Heart left ventricle (tissue), 16 donors: ENCODE results near the gene MPPED2. TPM values are rescaled to one million over a fixed set of nuclear protein-coding genes. Genes with fewer than 3 reads are reported as not detected.

Experiments used
- ATAC-seq, 4 donors: fragments of 200-7000 bp; cut with Tn5 transposase; one replicate each; pipeline ENCODE4 v1.9.1; 2020 to 2022; ENCODE audit warnings: moderate library complexity in 4 of 4, mild to moderate bottlenecking in 3 of 4, moderate number of reproducible peaks in 1 of 4
- DNase-seq, 5 donors: peaks; one replicate each; pipeline ENCODE4 v3.0.0-alpha.2; 2020
- H3K27ac ChIP-seq, 12 donors: fragments of 200-600 bp; sonication (generic) in 4 of 12; one replicate each; pipeline versions ENCODE4 v1.5.0 to v1.8.0; 2016 to 2022; ENCODE audit warnings: mild to moderate bottlenecking in 2 of 12
- H3K27me3 ChIP-seq, 9 donors: fragments of 200-600 bp; sonication (generic) in 2 of 9; one replicate each; pipeline versions ENCODE4 v1.5.1 to v1.8.0; 2016 to 2022; ENCODE audit warnings: mild to moderate bottlenecking in 3 of 9
- H3K36me3 ChIP-seq, 9 donors: fragments of 200-600 bp; sonication (generic) in 2 of 9; one replicate each; pipeline versions ENCODE4 v1.5.0 to v1.8.0; 2018 to 2022; ENCODE audit warnings: mild to moderate bottlenecking in 2 of 9
- H3K4me1 ChIP-seq, 12 donors: fragments of 200-600 bp; sonication (generic) in 4 of 12; one replicate each; pipeline versions ENCODE4 v1.5.0 to v1.8.0; 2016 to 2022; ENCODE audit warnings: mild to moderate bottlenecking in 3 of 12
- H3K4me3 ChIP-seq, 12 donors: fragments of 200-600 bp; sonication (generic) in 4 of 12; one replicate each; pipeline versions ENCODE4 v1.5.0 to v1.8.0; 2017 to 2022; ENCODE audit warnings: mild to moderate bottlenecking in 9 of 12, moderate library complexity in 4 of 12
- H3K9me3 ChIP-seq, 12 donors: fragments of 200-600 bp; sonication (generic) in 4 of 12; one replicate each; pipeline versions ENCODE4 v1.5.0 to v1.8.0; 2016 to 2022; ENCODE audit warnings: mild to moderate bottlenecking in 1 of 12
- POLR2A ChIP-seq, 2 donors: fragments of 450-650 bp; IDR thresholded peaks; one replicate each; pipeline ENCODE4 v1.6.1; 2017; ENCODE audit warnings: antibody characterized with exemption in 2 of 2, mild to moderate bottlenecking in 2 of 2, moderate library complexity in 2 of 2
- WGBS, 4 donors: extraction: QIAGEN DNeasy Blood & Tissue Kit in 2 of 4; methylation state at CpG; one replicate each; pipeline versions ENCODE4 v1.1.5 to v1.1.7; 2013 to 2018; 5-methylcytosine and 5-hydroxymethylcytosine counted together
- intact Hi-C, 10 donors: fragments of 100-400 bp; cut with DNase I; formaldehyde crosslinking; loops; one replicate each; pipeline versions ENCODE4 v1.11.1 to v1.14.2; 2022
- polyA plus RNA-seq, 2 donors: library from polyadenylated mRNA; stranded (reverse); fragments of 200-250 nt; gene quantifications; one replicate each; pipeline ENCODE4 v1.2.3, GENCODE V29; 2013
- total RNA-seq, 9 donors: library from RNA; depleted of rRNA in 2 of 9; stranded (reverse); fragments of >200 nt in 2 of 9; fragmentation: NEBNext Ultra II Directional in 3 of 9; extraction: Animal tissue kit (Norgen Biotek cat#: 25700) in 3 of 9; gene quantifications; one replicate each; pipeline versions ENCODE4 v1.1.0 to v1.2.4, GENCODE V29; 2016 to 2023
- TF ChIP-seq, protein P1 (sequence below), 12 donors: fragments of 200-600 bp; sonication (generic) in 4 of 12; IDR thresholded peaks; one replicate each; pipeline versions ENCODE4 v1.5.0 to v1.8.0; 2018 to 2022; ENCODE audit warnings: antibody characterized with exemption in 12 of 12, mild to moderate bottlenecking in 5 of 12
- donor health status: ischemic (EF 13 %, LVEDD 7.1; RV severe dilation, severe dysfunction).
- donor health status: healthy with polysubstance abuse.
- donor health status: DM: no; HTN: yes; CAD: no.
- donor health status: DM: no; HTN: no; CAD: no.
- donor health status: ischemic (EF 25% LVEDD 6.9; RV normal size, moderate dysfunction).
- donor health status: ischemic (EF 25% LVEDD 5.7; RV mildly dilated, moderate dysfunction).
- donor health status: healthy.
- donor health status: DM: yes; HTN: yes; CAD: no.
- donor health status: ischemic (EF 35%, LVEDD 5.7; RV mildly dilated, moderate dysfunction).
- donor health status: nonischemic (EF 11% LVEDD 7.7; RV severe dilation, severe dysfunction).
- donor health status: DM: yes; HTN: yes; CAD: no.
- donor health status: PGD.
- donor health status: ischemic (EF 29% LVEDD 5.4; RV normal size, mild dysfunction).
- donor health status: nonischemic (EF 23%, LVEDD 6.1; RV moderate dilation, normal function).

MPPED2 gene
- total and polyA plus RNA-seq, 11 donors: 2.7 to 14.3 (median 8.4) TPM

DNA sequence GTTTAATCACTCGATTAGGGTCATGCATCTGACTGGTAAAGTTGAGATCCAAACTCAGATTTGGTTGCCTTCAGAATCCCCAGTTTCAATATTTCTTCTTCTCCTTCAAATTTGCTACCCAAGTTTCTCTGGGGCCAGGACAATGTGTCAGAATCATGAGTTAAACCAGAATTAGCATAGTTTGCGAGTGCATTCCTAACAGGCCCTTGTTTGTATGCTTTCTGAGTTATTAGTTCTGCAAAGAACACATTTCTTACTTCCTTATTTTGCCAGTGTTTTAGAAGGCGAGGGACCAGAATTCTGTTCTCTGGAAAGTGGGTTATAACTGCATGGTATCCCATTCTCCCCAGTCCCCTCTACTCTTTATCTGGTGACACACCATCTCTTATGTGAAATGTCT, 151.3 kb downstream of the MPPED2 start:
- Histone ChIP-seq H3K36me3 (no peaks in the 10 kb centered on the region), H3K27me3 (no peaks in the 10 kb centered on the region), H3K4me3 (no peak overlapping the region), H3K27ac (peak overlapping the region in 2 of 12 donors; percentile 1 to 19), H3K4me1 (peaks cover 0 to 32% (median 16%) of the 10 kb centered on the region in 12 donors), H3K9me3 (no peaks in the 10 kb centered on the region)
- TF ChIP-seq POLR2A (IDR thresholded peaks at IDR 0.05): no peak
- TF ChIP-seq, protein P1, sequence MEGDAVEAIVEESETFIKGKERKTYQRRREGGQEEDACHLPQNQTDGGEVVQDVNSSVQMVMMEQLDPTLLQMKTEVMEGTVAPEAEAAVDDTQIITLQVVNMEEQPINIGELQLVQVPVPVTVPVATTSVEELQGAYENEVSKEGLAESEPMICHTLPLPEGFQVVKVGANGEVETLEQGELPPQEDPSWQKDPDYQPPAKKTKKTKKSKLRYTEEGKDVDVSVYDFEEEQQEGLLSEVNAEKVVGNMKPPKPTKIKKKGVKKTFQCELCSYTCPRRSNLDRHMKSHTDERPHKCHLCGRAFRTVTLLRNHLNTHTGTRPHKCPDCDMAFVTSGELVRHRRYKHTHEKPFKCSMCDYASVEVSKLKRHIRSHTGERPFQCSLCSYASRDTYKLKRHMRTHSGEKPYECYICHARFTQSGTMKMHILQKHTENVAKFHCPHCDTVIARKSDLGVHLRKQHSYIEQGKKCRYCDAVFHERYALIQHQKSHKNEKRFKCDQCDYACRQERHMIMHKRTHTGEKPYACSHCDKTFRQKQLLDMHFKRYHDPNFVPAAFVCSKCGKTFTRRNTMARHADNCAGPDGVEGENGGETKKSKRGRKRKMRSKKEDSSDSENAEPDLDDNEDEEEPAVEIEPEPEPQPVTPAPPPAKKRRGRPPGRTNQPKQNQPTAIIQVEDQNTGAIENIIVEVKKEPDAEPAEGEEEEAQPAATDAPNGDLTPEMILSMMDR (IDR thresholded peaks at IDR 0.05): no peak
- DNase-seq: no peak
- no peak for ATAC-seq
- intact Hi-C loops: loop anchor here in 1 of 10 donors (10.0 kb wide), 1 partner anchor 150 kb away; the partner anchor contains the start of gene MPPED2
- 89 to 97% (median 94%) methylated on average over 3 of the region's 3 CpGs for WGBS, 4 donors

DNA sequence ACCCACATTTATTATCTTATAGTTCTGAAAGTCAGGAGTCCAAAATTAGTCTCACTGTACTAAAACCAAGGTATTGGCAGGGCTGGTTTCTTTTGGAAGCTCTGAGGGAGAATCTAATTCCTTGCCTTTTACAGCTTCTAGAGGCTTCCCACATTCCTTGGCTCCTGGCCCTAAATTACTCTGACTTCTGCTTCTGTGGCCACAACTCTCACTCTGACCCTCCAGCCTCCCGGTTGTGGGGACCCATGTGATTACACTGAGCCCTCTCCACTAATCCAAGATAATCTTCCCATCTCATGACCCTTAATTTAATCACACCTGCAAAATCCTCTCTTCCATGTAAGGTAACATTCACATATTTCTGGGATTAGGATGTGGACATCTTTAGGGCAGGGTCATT, 152.3 kb downstream of the MPPED2 start:
- no peaks in the 10 kb centered on the region for H3K27me3 ChIP-seq
- H3K36me3 ChIP-seq: no peaks in the 10 kb centered on the region
- intact Hi-C loops: loop anchor here in 1 of 10 donors (10.0 kb wide), 1 partner anchor 151 kb away; the partner anchor contains the start of gene MPPED2
- DNase-seq (no peak), ATAC-seq (peak in 2 of 4 donors; percentile 30 to 36)
- H3K9me3 ChIP-seq: no peaks in the 10 kb centered on the region
- WGBS, 4 donors: 32 to 50% (median 44%) methylated on average over 1 of the region's 1 CpG
- H3K4me1 ChIP-seq: peaks cover 0 to 36% (median 18%) of the 10 kb centered on the region in 12 donors
- TF ChIP-seq, protein P1 (IDR thresholded peaks at IDR 0.05): no peak
- TF ChIP-seq POLR2A (IDR thresholded peaks at IDR 0.05): no peak
- H3K4me3 ChIP-seq: no peak overlapping the region
- H3K27ac ChIP-seq: peak overlapping the region in 6 of 12 donors; percentile 1 to 48 (median 10)

DNA sequence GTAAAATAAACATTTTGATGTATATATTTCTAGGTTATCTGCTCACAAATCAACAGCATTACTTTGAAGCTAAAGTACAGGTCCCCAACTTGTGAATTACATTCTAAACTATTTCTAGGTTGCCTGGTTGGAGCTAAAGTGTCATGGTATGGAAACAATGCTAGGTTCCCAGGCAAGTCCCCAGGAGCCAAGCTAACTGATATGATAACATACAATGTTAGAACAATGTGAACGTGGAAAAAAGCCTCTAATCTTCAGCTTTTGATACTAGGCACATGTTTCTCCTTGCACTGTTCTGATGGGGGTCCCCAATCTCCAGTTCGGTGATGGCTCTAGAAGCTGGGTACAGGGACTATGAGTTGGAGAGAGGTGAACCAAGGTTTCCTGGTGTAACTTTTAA, 153.4 kb downstream of the MPPED2 start:
- no peak overlapping the region for H3K4me3 ChIP-seq
- H3K27ac ChIP-seq: peak overlapping the region in 9 of 12 donors; percentile 1 to 43 (median 20)
- no peaks in the 10 kb centered on the region for H3K27me3 ChIP-seq
- no peak for TF ChIP-seq POLR2A (IDR thresholded peaks at IDR 0.05)
- TF ChIP-seq, protein P1 (IDR thresholded peaks at IDR 0.05): no peak
- no peaks in the 10 kb centered on the region for H3K36me3 ChIP-seq
- ATAC-seq (no peak), DNase-seq (no peak)
- H3K4me1 ChIP-seq: peaks cover 0 to 36% (median 18%) of the 10 kb centered on the region in 12 donors
- intact Hi-C loops: loop anchor here in 1 of 10 donors (10.0 kb wide), 1 partner anchor 152 kb away; the partner anchor contains the start of gene MPPED2
- no peaks in the 10 kb centered on the region for H3K9me3 ChIP-seq
- WGBS, 4 donors: 46 to 59% (median 48%) methylated on average over 2 of the region's 2 CpGs

DNA sequence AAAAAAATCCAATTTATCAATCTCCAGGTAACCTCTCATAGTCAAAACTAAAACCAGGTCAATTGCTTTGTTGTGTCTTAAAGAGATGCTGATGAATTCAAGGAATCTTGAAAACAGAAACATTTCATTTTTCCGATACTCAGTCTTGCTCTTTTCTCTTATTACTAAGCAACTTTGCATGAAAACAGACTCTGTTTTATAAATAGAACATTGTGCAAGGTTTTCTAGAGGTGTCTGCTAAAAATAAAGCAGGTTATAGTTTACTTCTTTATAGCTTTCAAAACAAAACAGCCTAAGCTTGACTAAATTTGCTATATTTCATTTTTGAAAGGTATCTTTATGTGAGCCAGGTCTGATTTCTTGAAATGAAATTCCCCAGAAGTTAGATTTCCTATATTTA, 154.0 kb downstream of the MPPED2 start:
- Histone ChIP-seq H3K36me3 (no peaks in the 10 kb centered on the region), H3K4me1 (peaks cover 0 to 36% (median 18%) of the 10 kb centered on the region in 12 donors), H3K4me3 (no peak overlapping the region), H3K27ac (peak overlapping the region in 9 of 12 donors; percentile 1 to 49 (median 24)), H3K9me3 (no peaks in the 10 kb centered on the region), H3K27me3 (no peaks in the 10 kb centered on the region)
- whole genome bisulfite sequencing, 4 donors: 50 to 57% (median 54%) methylated on average over 1 of the region's 1 CpG
- intact Hi-C loops: loop anchor here in 1 of 10 donors (10.0 kb wide), 1 partner anchor 153 kb away; the partner anchor contains the start of gene MPPED2
- peak in 2 of 4 donors; percentile 41 to 53 for ATAC-seq
- TF ChIP-seq, protein P1 (IDR thresholded peaks at IDR 0.05): no peak
- no peak for TF ChIP-seq POLR2A (IDR thresholded peaks at IDR 0.05)
- no peak for DNase-seq
